Limb (tissue), 2 donors: ENCODE results near the gene COL6A1.

Source experiments
- DNase-seq, 2 donors: peaks; one replicate each; pipeline ENCODE4 v3.0.0-alpha.2; 2016; ENCODE audit errors: extremely low spot score in 2 of 2

The COL6A1 gene

GRCh38 chr21:45980697-45981096 lies 873 bp upstream of the COL6A1 start:
- DNase-seq, result no peak

- peak in 1 of 2 donors; percentile 67 for DNase-seq
These were observed 655 bp downstream of the COL6A1 start for GRCh38 chr21:45982092-45982757.

- no peak for DNase-seq
These were observed 1.4 kb downstream of the COL6A1 start for GRCh38 chr21:45982758-45983648.

- no peak for DNase-seq
These were observed 2.0 kb downstream of the COL6A1 start for GRCh38 chr21:45983649-45983965.

- DNase-seq, result no peak
These were observed 2.5 kb downstream of the COL6A1 start for GRCh38 chr21:45983981-45984551.

- no peak for DNase-seq
These were observed 3.1 kb downstream of the COL6A1 start for GRCh38 chr21:45984584-45985095.

- no peak for DNase-seq
These were observed 4.1 kb downstream of the COL6A1 start for GRCh38 chr21:45985471-45986315.

- no peak for DNase-seq
These were observed 4.9 kb downstream of the COL6A1 start for GRCh38 chr21:45986316-45987051.

GRCh38 chr21:45987121-45987711 lies 5.6 kb downstream of the COL6A1 start:
- no peak for DNase-seq

- no peak for DNase-seq
These were observed 7.1 kb downstream of the COL6A1 start for GRCh38 chr21:45988366-45989347.

- DNase-seq, result no peak
These were observed 7.9 kb downstream of the COL6A1 start for GRCh38 chr21:45989355-45990048.

- DNase-seq, result no peak
These were observed 8.6 kb downstream of the COL6A1 start for GRCh38 chr21:45990049-45990711.

- no peak for DNase-seq
These were observed 9.4 kb downstream of the COL6A1 start for GRCh38 chr21:45990741-45991605.

GRCh38 chr21:45991606-45992300 lies 10.2 kb downstream of the COL6A1 start:
- DNase-seq, result peak in 1 of 2 donors; percentile 26

GRCh38 chr21:45992301-45993209 lies 11.0 kb downstream of the COL6A1 start:
- DNase-seq, result peak in 1 of 2 donors; percentile 18
